Parathyroid adenoma (tissue), 2 donors: ENCODE data around the gene ZNF570.

ENCODE experiments used
- H2AFZ ChIP-seq: fragments of 300-600 bp; sonication (generic); one replicate; pipeline ENCODE4 v1.7.0; 2017; ENCODE audit warnings: antibody characterized with exemption, mild to moderate bottlenecking
- H3K27ac ChIP-seq: fragments of 300-600 bp; sonication (generic); one replicate; pipeline ENCODE4 v1.7.0; 2017
- H3K27me3 ChIP-seq: fragments of 300-600 bp; sonication (generic); one replicate; pipeline ENCODE4 v1.7.0; 2017; ENCODE audit warnings: low read length; ENCODE audit not compliant: control insufficient read depth, insufficient read depth
- H3K36me3 ChIP-seq: fragments of 300-600 bp; sonication (generic); one replicate; pipeline ENCODE4 v1.7.0; 2017; ENCODE audit warnings: low read length; ENCODE audit not compliant: control insufficient read depth, insufficient read depth
- H3K4me1 ChIP-seq: fragments of 300-600 bp; sonication (generic); one replicate; pipeline ENCODE4 v1.7.0; 2017; ENCODE audit warnings: control low read depth
- H3K4me2 ChIP-seq: fragments of 300-600 bp; sonication (generic); one replicate; pipeline ENCODE4 v1.7.0; 2017; ENCODE audit warnings: low read length
- H3K4me3 ChIP-seq: fragments of 300-600 bp; sonication (generic); one replicate; pipeline ENCODE4 v1.7.0; 2017; ENCODE audit warnings: low read depth, low read length
- H3K79me2 ChIP-seq: fragments of 300-600 bp; sonication (generic); one replicate; pipeline ENCODE4 v1.7.0; 2017; ENCODE audit warnings: control low read depth
- H3K9ac ChIP-seq: fragments of 300-600 bp; sonication (generic); one replicate; pipeline ENCODE4 v1.7.0; 2017; ENCODE audit warnings: mild to moderate bottlenecking
- H3K9me3 ChIP-seq: fragments of 300-600 bp; sonication (generic); one replicate; pipeline ENCODE4 v1.7.0; 2017; ENCODE audit warnings: low read length; ENCODE audit not compliant: control insufficient read depth
- TF ChIP-seq, protein P1 (sequence below): fragments of 300-600 bp; sonication (generic); IDR thresholded peaks from one replicate; pipeline ENCODE4 v1.7.0; 2017; ENCODE audit warnings: antibody characterized with exemption, mild to moderate bottlenecking
- donor health status: primary hyperparathyroidism.

ZNF570 gene

DNA sequence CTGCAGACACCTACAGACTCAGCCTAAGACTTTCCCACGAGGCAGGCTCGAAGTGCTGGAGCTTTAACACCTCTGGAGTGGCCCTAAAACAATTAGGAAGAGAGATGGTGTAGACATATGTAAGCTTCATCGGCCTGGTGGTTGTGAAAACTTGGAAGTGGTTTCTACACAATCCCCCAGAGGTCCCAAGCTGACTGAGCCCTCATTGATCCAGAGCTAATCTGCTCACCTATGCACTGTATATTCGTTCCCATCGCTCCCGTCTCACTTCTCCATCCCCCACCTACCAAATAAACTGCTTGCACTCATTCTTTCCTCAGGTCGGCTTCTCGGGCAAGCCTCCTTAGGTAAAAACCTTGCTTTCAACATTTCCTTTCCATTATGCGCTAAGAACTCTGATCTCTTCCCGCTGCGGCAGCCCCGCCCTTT lies 36.8 kb downstream of the ZNF570 start:
- H3K4me2 ChIP-seq: peak overlapping the region; percentile 76

DNA sequence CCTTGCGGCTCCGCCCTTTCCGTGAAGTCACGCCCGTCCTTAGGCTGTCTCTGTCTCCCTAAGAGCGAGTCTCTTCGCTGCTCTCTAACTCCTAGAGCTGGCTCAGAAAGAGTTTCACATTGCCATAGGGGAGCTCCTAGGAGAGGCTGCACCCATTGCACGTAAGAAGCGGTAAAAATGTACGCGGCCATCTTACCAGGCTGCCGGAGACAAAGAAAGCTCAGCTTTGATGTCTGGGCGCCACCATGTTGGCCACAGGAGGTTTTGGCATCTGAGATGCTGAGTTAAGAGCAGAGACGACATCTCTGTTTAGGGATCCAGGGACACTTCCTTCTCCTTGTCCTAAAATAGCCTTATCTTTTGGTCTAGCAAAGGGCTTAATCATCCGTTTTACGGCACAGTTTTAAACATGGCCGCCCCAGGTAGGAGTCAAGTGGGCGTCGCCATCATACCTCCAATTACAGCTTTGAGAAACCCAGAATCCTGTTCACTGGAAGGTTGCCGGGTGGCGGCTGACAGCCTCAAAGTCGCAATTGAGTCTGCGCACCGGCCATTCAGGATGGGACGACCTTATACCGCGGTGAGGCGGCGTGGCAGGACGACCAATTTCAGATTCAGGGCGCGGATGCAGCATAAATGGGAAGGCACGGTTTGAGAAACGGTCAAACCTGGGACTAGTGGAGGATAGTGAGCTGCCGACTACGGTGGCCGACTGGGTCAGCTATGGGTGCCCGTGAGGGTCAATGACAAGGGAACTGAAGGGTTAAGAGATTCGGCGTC lies 37.4 kb downstream of the ZNF570 start, which contains the start of gene ZNF793:
TSS of gene ZNF793 (plus strand) at position 553 of the 780 bp plus-strand sequence. CDS start 16,501 bp downstream, outside the sequence.
- H3K36me3 ChIP-seq: no peaks in the 10 kb centered on the region
- no peaks in the 10 kb centered on the region for H3K9me3 ChIP-seq
- H3K79me2 ChIP-seq: no peaks in the 10 kb centered on the region
- peak within 1 kb of the TSS; percentile 82 for H3K4me3 ChIP-seq
- H2AFZ ChIP-seq: peak within 1 kb of the TSS; percentile 99
- H3K27me3 ChIP-seq: no peaks in the 10 kb centered on the region
- peak within 1 kb of the TSS; percentile 91 for H3K9ac ChIP-seq
- H3K4me2 ChIP-seq: peak within 1 kb of the TSS; percentile 76
- H3K27ac ChIP-seq: peak within 1 kb of the TSS; percentile 97
- TF ChIP-seq, protein P1, sequence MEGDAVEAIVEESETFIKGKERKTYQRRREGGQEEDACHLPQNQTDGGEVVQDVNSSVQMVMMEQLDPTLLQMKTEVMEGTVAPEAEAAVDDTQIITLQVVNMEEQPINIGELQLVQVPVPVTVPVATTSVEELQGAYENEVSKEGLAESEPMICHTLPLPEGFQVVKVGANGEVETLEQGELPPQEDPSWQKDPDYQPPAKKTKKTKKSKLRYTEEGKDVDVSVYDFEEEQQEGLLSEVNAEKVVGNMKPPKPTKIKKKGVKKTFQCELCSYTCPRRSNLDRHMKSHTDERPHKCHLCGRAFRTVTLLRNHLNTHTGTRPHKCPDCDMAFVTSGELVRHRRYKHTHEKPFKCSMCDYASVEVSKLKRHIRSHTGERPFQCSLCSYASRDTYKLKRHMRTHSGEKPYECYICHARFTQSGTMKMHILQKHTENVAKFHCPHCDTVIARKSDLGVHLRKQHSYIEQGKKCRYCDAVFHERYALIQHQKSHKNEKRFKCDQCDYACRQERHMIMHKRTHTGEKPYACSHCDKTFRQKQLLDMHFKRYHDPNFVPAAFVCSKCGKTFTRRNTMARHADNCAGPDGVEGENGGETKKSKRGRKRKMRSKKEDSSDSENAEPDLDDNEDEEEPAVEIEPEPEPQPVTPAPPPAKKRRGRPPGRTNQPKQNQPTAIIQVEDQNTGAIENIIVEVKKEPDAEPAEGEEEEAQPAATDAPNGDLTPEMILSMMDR: no peak
- peaks cover 5% of the 10 kb centered on the region for H3K4me1 ChIP-seq

More for the DNA sequence above, 36.8 kb downstream of the ZNF570 start:
- Histone ChIP-seq H3K79me2 (no peaks in the 10 kb centered on the region), H2AFZ (peak overlapping the region; percentile 99), H3K27ac (peak overlapping the region; percentile 97), H3K27me3 (no peaks in the 10 kb centered on the region), H3K4me3 (peak overlapping the region; percentile 82), H3K9ac (peak overlapping the region; percentile 91), H3K4me1 (peaks cover 5% of the 10 kb centered on the region), H3K9me3 (no peaks in the 10 kb centered on the region), H3K36me3 (no peaks in the 10 kb centered on the region)
- TF ChIP-seq, protein P1: no peak

DNA sequence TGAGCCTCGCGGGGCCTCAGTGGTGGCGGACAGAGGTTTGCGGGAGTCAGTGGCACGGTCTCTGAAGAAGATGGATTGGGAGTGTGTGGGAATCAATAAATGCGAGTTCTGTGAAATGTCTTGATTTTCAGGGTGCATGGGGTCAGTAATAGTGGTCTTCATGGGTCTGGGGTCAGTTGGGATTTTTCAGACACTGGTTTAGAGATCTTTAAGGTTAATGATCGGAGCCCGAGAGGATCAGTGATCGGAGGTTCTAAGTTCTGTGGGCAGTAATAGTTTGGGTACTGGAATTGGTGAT lies 38.0 kb downstream of the ZNF570 start:
- Histone ChIP-seq H3K27me3 (no peaks in the 10 kb centered on the region), H3K79me2 (no peaks in the 10 kb centered on the region), H3K4me1 (peaks cover 5% of the 10 kb centered on the region), H3K4me2 (peak overlapping the region; percentile 76), H3K4me3 (peak overlapping the region; percentile 82), H3K27ac (peak overlapping the region; percentile 97), H2AFZ (peak overlapping the region; percentile 99), H3K9ac (peak overlapping the region; percentile 91), H3K9me3 (no peaks in the 10 kb centered on the region), H3K36me3 (peaks cover 2% of the 10 kb centered on the region)
- TF ChIP-seq, protein P1: no peak

DNA sequence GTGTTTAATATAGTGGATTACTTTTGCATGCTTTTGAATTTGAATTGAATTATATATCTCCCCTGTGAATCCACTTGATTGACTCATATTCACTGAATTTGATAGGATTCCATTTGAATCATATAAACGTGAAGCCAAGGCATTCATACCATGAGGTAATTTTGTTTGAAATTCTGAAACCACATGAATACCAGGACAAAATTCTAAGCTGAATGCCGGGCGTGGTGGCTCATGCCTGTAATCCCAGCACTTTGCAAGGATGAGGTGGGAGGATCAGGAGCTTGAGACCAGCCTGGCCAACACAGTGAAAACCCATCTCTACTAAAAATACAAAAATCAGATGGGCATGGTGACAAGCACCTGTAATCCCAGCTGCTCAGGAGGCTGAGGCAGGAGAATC lies 42.0 kb downstream of the ZNF570 start:
- Histone ChIP-seq H3K36me3 (peaks cover 2% of the 10 kb centered on the region), H3K4me1 (no peaks in the 10 kb centered on the region), H3K9ac (no peak overlapping the region), H3K4me3 (no peak overlapping the region), H3K27me3 (no peaks in the 10 kb centered on the region), H2AFZ (no peak overlapping the region), H3K27ac (no peak overlapping the region), H3K9me3 (no peaks in the 10 kb centered on the region), H3K4me2 (no peak overlapping the region), H3K79me2 (no peaks in the 10 kb centered on the region)
- TF ChIP-seq, protein P1: no peak

DNA sequence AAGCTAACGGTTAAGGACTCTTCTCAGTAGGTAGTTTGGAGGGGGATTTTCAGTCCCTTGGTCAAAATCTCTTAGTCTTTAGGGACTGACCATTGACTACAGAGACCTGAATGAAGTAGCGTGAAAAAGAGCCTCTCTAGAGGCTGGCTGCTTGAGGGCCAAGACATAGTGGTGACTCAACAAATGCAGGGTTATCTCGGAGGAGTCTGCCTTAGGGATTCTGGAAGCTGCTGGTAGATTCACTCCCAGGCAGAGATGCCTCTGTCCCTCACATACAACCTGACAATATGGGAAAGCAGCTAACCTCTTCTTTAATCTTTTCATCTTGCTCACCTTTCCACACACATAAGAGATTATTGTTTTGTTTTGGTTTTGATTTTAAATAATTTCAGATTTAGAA lies 42.7 kb downstream of the ZNF570 start:
- no peak overlapping the region for H3K27ac ChIP-seq
- H3K4me3 ChIP-seq: no peak overlapping the region
- H3K4me1 ChIP-seq: no peaks in the 10 kb centered on the region
- H3K4me2 ChIP-seq: no peak overlapping the region
- H2AFZ ChIP-seq: no peak overlapping the region
- no peaks in the 10 kb centered on the region for H3K27me3 ChIP-seq
- no peaks in the 10 kb centered on the region for H3K79me2 ChIP-seq
- H3K9me3 ChIP-seq: no peaks in the 10 kb centered on the region
- TF ChIP-seq, protein P1: no peak
- peaks cover 2% of the 10 kb centered on the region for H3K36me3 ChIP-seq
- no peak overlapping the region for H3K9ac ChIP-seq
